ENCODE data around the gene ANK3. TPM values are rescaled to one million over a fixed set of nuclear protein-coding genes. Genes with fewer than 3 reads are reported as not detected.

The ANK3 gene
- total RNA-seq, 2 donors from 2014 or later, result 58.5 to 71.2 TPM

DNA sequence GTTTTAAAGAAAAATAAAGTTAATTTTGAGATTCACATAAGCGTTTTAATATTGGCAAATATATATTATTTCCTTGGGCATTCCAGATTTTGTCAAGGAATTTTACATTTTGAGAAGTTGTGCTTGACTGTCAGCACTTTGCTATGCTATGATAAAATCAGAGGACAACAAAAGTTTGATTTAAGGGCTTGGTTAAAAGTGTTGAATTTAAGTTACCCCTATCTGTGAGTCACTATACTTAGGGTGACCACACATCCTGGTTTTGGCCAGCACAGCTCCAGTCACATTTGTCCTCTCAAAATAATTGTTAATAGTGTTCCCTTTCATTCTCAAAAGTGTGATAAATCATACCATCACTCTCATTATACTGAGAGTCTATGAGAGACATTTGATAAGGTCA, 34.2 kb upstream of the ANK3 start:
- ATAC-seq, result no peak
- Mint-ChIP-seq H3K36me3 (ENCODE audit: low read depth) (no peaks in the 10 kb centered on the region), H3K27me3 (no peaks in the 10 kb centered on the region), H3K27ac (no peak overlapping the region), H3K4me3 (no peak overlapping the region), H3K4me1 (peaks cover 16% of the 10 kb centered on the region)
- H3K9me3 ChIP-seq (ENCODE audit: control insufficient read depth, low read length, poor library complexity, severe bottlenecking), result no peaks in the 10 kb centered on the region
- DNase-seq, result no peak

DNA sequence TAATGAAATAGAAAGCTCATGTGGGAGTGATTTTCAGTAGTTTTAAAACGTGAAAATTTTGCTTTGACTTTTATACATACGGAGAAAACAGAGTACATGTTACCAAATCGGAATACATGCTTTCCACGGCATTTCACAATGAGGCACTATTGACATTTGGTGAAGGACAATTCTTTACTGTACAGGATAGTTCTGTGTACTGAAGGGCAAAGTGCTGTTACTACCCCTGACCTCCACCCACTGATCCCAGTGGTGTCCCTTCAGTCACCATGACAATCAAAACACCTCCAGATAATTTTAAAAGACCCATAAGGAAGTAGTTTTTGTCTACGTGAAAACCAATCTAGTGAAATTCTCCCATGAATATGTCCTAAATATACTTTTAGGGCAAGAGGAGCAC, 33.1 kb upstream of the ANK3 start:
- ATAC-seq (no peak), DNase-seq (no peak)
- H3K36me3 Mint-ChIP-seq (ENCODE audit: low read depth), result no peaks in the 10 kb centered on the region
- H3K27me3 Mint-ChIP-seq, result no peaks in the 10 kb centered on the region
- no peaks in the 10 kb centered on the region for H3K9me3 ChIP-seq (ENCODE audit: control insufficient read depth, low read length, poor library complexity, severe bottlenecking)
- H3K4me3 Mint-ChIP-seq, result no peak overlapping the region
- no peak overlapping the region for H3K27ac Mint-ChIP-seq
- peaks cover 16% of the 10 kb centered on the region for H3K4me1 Mint-ChIP-seq

DNA sequence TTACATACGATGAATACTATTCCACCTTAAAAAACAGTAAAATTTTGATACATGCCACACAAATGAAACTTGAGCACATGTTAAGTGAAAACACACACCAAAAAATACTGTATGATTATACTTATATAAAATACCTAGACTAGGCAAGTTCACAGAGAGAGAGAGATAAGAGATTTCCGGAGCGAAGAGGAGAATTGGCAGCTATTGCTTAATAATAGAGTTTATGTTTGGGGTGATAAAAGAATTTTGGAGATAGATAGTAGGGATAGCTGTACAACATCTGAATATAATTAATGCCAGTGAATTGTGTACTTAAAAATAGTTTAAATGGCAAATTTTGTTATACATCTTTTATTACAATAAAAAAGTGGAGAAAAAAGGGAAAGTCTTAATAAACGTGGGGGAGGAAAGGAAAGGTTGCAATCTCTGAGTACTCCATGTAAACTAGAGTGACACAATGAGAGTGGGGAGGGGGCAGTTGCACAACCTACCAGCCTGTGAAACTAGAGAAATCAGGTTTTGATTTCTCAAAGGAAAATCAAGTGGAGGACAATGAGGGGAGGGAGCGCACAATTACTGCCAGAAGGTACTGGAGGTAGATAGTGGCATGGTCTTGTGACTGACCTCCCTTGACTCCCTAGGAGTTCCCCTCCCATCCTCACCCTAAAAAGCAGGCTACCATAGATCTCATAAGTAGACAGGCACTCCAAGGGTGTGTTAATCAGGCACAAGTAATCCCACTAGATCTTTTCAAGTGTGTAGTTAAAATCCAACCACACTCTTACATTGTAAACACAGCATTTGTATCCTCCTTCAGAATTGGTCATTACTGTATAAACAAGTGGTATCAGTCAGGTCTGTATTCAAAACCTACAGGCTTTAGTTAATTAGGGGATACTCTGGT, 31.6 kb upstream of the ANK3 start:
- DNase-seq, result no peak
- no peaks in the 10 kb centered on the region for H3K9me3 ChIP-seq (ENCODE audit: control insufficient read depth, low read length, poor library complexity, severe bottlenecking)
- H3K27me3 Mint-ChIP-seq, result no peaks in the 10 kb centered on the region
- ATAC-seq, result no peak
- H3K36me3 Mint-ChIP-seq (ENCODE audit: low read depth), result no peaks in the 10 kb centered on the region
- peaks cover 12% of the 10 kb centered on the region for H3K4me1 Mint-ChIP-seq
- no peak overlapping the region for H3K27ac Mint-ChIP-seq
- H3K4me3 Mint-ChIP-seq, result no peak overlapping the region

DNA sequence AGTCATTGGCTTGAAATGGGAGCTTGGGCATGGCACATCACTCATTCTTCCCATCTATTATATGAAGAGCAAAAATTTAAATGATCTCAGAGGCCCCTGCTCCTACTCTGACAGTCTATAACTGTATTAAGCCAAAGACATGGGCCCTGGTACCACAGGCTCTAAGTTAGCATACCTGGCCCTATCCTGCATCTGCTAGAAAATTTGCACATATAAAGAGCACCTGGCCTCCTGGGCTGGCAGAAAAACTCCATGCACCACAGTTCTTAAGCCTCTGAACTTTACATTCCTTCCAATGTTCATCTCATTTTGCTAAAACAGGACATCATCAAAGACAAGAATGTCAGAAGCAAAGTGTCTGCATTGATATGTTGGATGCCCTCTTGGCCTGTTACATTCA, 29.6 kb upstream of the ANK3 start:
- H3K27me3 Mint-ChIP-seq, result no peaks in the 10 kb centered on the region
- no peak for ATAC-seq
- no peaks in the 10 kb centered on the region for H3K36me3 Mint-ChIP-seq (ENCODE audit: low read depth)
- H3K9me3 ChIP-seq (ENCODE audit: control insufficient read depth, low read length, poor library complexity, severe bottlenecking), result no peaks in the 10 kb centered on the region
- peaks cover 11% of the 10 kb centered on the region for H3K4me1 Mint-ChIP-seq
- H3K27ac Mint-ChIP-seq, result no peak overlapping the region
- H3K4me3 Mint-ChIP-seq, result no peak overlapping the region
- DNase-seq, result no peak

DNA sequence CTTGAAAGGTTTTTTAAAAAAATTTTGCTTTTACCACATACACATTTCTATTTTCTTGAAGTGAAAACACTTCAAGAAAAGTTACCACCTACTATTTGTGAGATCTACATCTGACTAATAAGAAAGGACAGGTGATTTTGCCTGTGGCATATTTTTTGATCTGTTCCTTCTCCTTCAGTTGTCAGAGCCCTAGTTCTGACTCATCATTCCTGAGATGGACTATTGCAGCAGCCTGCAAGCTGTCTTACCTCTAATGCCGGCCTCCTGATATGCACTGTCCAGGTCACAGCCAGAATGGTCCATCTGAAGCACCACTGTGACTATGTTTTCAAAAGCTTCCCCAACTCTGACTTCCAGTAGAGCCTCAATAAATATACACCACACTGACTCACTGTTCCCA, 28.2 kb upstream of the ANK3 start:
- no peak overlapping the region for H3K27ac Mint-ChIP-seq
- no peaks in the 10 kb centered on the region for H3K9me3 ChIP-seq (ENCODE audit: control insufficient read depth, low read length, poor library complexity, severe bottlenecking)
- H3K36me3 Mint-ChIP-seq (ENCODE audit: low read depth), result no peaks in the 10 kb centered on the region
- H3K27me3 Mint-ChIP-seq, result no peaks in the 10 kb centered on the region
- peaks cover 11% of the 10 kb centered on the region for H3K4me1 Mint-ChIP-seq
- no peak for DNase-seq
- ATAC-seq, result no peak
- H3K4me3 Mint-ChIP-seq, result no peak overlapping the region

DNA sequence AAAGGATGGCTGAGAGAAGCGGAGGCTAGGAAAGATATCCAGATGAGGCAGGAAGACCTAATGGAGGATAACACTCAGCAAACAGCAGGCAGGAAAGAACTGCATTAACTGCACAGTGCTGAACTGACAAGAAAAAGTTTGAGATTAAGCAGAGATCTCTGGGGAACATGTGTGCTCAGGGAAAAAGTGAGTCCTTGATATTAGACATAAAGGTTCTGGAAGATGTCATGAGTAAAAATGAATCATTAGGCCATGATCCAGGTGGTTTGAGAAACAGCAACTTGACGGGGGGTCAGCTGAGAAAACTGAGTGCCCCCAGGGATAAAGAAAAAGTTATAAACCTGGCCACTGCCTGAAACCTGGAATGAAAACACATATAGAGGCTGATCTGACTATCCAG, 27.3 kb upstream of the ANK3 start:
- Mint-ChIP-seq H3K27me3 (no peaks in the 10 kb centered on the region), H3K4me1 (peaks cover 11% of the 10 kb centered on the region), H3K4me3 (no peak overlapping the region), H3K27ac (no peak overlapping the region), H3K36me3 (ENCODE audit: low read depth) (no peaks in the 10 kb centered on the region)
- DNase-seq, result no peak
- H3K9me3 ChIP-seq (ENCODE audit: control insufficient read depth, low read length, poor library complexity, severe bottlenecking), result no peaks in the 10 kb centered on the region
- no peak for ATAC-seq

- DNase-seq (no peak), ATAC-seq (no peak)
- H3K4me3 Mint-ChIP-seq, result no peak overlapping the region
- peaks cover 11% of the 10 kb centered on the region for H3K4me1 Mint-ChIP-seq
- no peaks in the 10 kb centered on the region for H3K27me3 Mint-ChIP-seq
- no peak overlapping the region for H3K27ac Mint-ChIP-seq
- no peaks in the 10 kb centered on the region for H3K36me3 Mint-ChIP-seq (ENCODE audit: low read depth)
- H3K9me3 ChIP-seq (ENCODE audit: control insufficient read depth, low read length, poor library complexity, severe bottlenecking), result no peaks in the 10 kb centered on the region
Observed at GRCh38 chr10:60414877-60415585, 25.4 kb upstream of the ANK3 start.

GRCh38 chr10:60414111-60414510, 24.4 kb upstream of the ANK3 start:
- DNase-seq, result no peak
- Mint-ChIP-seq H3K36me3 (ENCODE audit: low read depth) (no peaks in the 10 kb centered on the region), H3K27me3 (no peaks in the 10 kb centered on the region), H3K4me3 (no peak overlapping the region), H3K4me1 (peaks cover 8% of the 10 kb centered on the region), H3K27ac (no peak overlapping the region)
- H3K9me3 ChIP-seq (ENCODE audit: control insufficient read depth, low read length, poor library complexity, severe bottlenecking), result no peaks in the 10 kb centered on the region
- ATAC-seq, result no peak

- DNase-seq, result no peak
- H3K27ac Mint-ChIP-seq, result no peak overlapping the region
- H3K9me3 ChIP-seq (ENCODE audit: control insufficient read depth, low read length, poor library complexity, severe bottlenecking), result no peaks in the 10 kb centered on the region
- no peaks in the 10 kb centered on the region for H3K27me3 Mint-ChIP-seq
- ATAC-seq, result no peak
- peaks cover 10% of the 10 kb centered on the region for H3K4me1 Mint-ChIP-seq
- H3K36me3 Mint-ChIP-seq (ENCODE audit: low read depth), result no peaks in the 10 kb centered on the region
- H3K4me3 Mint-ChIP-seq, result no peak overlapping the region
Observed at GRCh38 chr10:60413306-60414012, 23.8 kb upstream of the ANK3 start.

DNA sequence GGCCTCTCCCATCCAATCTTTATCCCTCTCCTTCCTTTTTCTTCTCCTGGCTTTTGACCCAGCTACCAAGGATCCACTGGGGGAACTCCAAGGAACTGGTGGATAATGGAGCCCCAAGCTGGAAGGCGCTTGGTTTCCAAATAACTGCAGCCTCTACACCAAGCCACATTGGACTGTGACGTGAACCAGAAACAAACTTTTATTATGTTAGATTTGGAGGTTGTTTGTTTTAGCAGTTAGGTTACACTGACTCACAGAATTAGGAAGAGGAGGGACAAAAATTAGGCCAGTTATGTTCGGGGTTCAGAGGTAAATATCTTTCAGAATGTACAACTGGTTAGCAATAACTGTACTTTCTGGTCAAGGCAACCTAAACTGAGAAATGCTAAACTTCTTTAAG, 21.3 kb upstream of the ANK3 start:
- peaks cover 7% of the 10 kb centered on the region for H3K4me1 Mint-ChIP-seq
- no peaks in the 10 kb centered on the region for H3K9me3 ChIP-seq (ENCODE audit: control insufficient read depth, low read length, poor library complexity, severe bottlenecking)
- H3K27ac Mint-ChIP-seq, result no peak overlapping the region
- no peak for DNase-seq
- no peak overlapping the region for H3K4me3 Mint-ChIP-seq
- H3K36me3 Mint-ChIP-seq (ENCODE audit: low read depth), result no peaks in the 10 kb centered on the region
- no peaks in the 10 kb centered on the region for H3K27me3 Mint-ChIP-seq
- no peak for ATAC-seq

DNA sequence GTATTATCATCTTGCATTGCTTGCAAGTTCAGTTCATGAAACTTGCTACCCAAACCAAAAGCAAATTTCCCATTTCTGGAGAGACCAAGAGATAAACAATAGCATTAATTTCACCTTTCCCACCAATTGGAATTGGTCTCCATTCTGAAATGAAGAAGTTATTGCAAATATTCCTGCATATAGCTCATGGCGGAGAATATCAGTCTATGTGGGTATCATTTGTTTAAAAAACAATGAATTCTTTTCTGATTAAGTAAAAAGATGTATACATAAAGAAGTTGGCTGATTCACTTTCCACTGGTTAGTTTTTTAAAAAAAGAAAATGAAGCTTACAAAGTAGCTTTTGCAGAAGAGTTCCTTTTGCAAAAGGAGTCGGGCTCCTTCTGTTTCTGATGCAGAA, 19.5 kb upstream of the ANK3 start:
- no peaks in the 10 kb centered on the region for H3K36me3 Mint-ChIP-seq (ENCODE audit: low read depth)

GRCh38 chr10:60406182-60406581, 16.5 kb upstream of the ANK3 start:
- H3K9me3 ChIP-seq (ENCODE audit: control insufficient read depth, low read length, poor library complexity, severe bottlenecking), result peaks cover 2% of the 10 kb centered on the region
- Mint-ChIP-seq H3K27ac (no peak overlapping the region), H3K36me3 (ENCODE audit: low read depth) (no peaks in the 10 kb centered on the region), H3K27me3 (no peaks in the 10 kb centered on the region), H3K4me3 (no peak overlapping the region), H3K4me1 (peaks cover 4% of the 10 kb centered on the region)
- no peak for ATAC-seq
- no peak for DNase-seq

More for the DNA sequence above, 19.5 kb upstream of the ANK3 start:
- ATAC-seq, result no peak
- H3K27ac Mint-ChIP-seq, result no peak overlapping the region
- no peak overlapping the region for H3K4me3 Mint-ChIP-seq
- no peaks in the 10 kb centered on the region for H3K9me3 ChIP-seq (ENCODE audit: control insufficient read depth, low read length, poor library complexity, severe bottlenecking)
- DNase-seq, result no peak
- peaks cover 4% of the 10 kb centered on the region for H3K4me1 Mint-ChIP-seq
- H3K27me3 Mint-ChIP-seq, result no peaks in the 10 kb centered on the region

- H3K9me3 ChIP-seq (ENCODE audit: control insufficient read depth, low read length, poor library complexity, severe bottlenecking), result peaks cover 2% of the 10 kb centered on the region
- peaks cover 4% of the 10 kb centered on the region for H3K4me1 Mint-ChIP-seq
- H3K27me3 Mint-ChIP-seq, result no peaks in the 10 kb centered on the region
- DNase-seq (no peak), ATAC-seq (no peak)
- H3K36me3 Mint-ChIP-seq (ENCODE audit: low read depth), result no peaks in the 10 kb centered on the region
- H3K27ac Mint-ChIP-seq, result no peak overlapping the region
- H3K4me3 Mint-ChIP-seq, result no peak overlapping the region
Observed at GRCh38 chr10:60405172-60405571, 15.5 kb upstream of the ANK3 start.

Measured in T-helper 17 cell (primary cell).